Measurements from ENCODE around the gene GRIK4.

Gene GRIK4

GRCh38 chr11:120601536-120601935, 90.0 kb downstream of the GRIK4 start:
- no peaks in the 10 kb centered on the region for H3K4me1 ChIP-seq (ENCODE audit: low read depth, poor library complexity, severe bottlenecking)
- H3K79me2 ChIP-seq (ENCODE audit: insufficient read depth, low read depth), result no peaks in the 10 kb centered on the region
- H3K27me3 ChIP-seq (ENCODE audit: insufficient read depth, low read depth), result no peaks in the 10 kb centered on the region
- H3K4me2 ChIP-seq, result no peak overlapping the region
- H3K4me3 ChIP-seq (IDR thresholded peaks at IDR 0.05; ENCODE audit: insufficient read depth, low read depth, low read length), result no peak overlapping the region
- H3K9ac ChIP-seq, result no peak overlapping the region
- H3K36me3 ChIP-seq (ENCODE audit: insufficient read depth), result no peaks in the 10 kb centered on the region
- H3K27ac ChIP-seq, result no peak overlapping the region
- H4K20me1 ChIP-seq (ENCODE audit: insufficient read depth), result no peaks in the 10 kb centered on the region
- no peak overlapping the region for H2AFZ ChIP-seq (ENCODE audit: low read depth)
- TF ChIP-seq CTCF (conservative IDR thresholded peaks at IDR 0.05; ENCODE audit: low read depth, low read length), result no peak

GRCh38 chr11:120603071-120603470, 91.5 kb downstream of the GRIK4 start:
- Histone ChIP-seq H2AFZ (ENCODE audit: low read depth) (no peak overlapping the region), H3K27me3 (ENCODE audit: insufficient read depth, low read depth) (no peaks in the 10 kb centered on the region), H3K36me3 (ENCODE audit: insufficient read depth) (no peaks in the 10 kb centered on the region), H3K4me1 (ENCODE audit: low read depth, poor library complexity, severe bottlenecking) (no peaks in the 10 kb centered on the region), H3K4me3 (IDR thresholded peaks at IDR 0.05; ENCODE audit: insufficient read depth, low read depth, low read length) (no peak overlapping the region), H3K27ac (no peak overlapping the region), H3K9ac (no peak overlapping the region), H3K4me2 (no peak overlapping the region), H4K20me1 (ENCODE audit: insufficient read depth) (no peaks in the 10 kb centered on the region), H3K79me2 (ENCODE audit: insufficient read depth, low read depth) (no peaks in the 10 kb centered on the region)
- TF ChIP-seq CTCF (conservative IDR thresholded peaks at IDR 0.05; ENCODE audit: low read depth, low read length), result no peak

- H3K4me2 ChIP-seq, result no peak overlapping the region
- H3K79me2 ChIP-seq (ENCODE audit: insufficient read depth, low read depth), result no peaks in the 10 kb centered on the region
- H3K4me3 ChIP-seq (IDR thresholded peaks at IDR 0.05; ENCODE audit: insufficient read depth, low read depth, low read length), result no peak overlapping the region
- no peaks in the 10 kb centered on the region for H3K36me3 ChIP-seq (ENCODE audit: insufficient read depth)
- no peak overlapping the region for H3K27ac ChIP-seq
- H3K9ac ChIP-seq, result no peak overlapping the region
- no peaks in the 10 kb centered on the region for H3K4me1 ChIP-seq (ENCODE audit: low read depth, poor library complexity, severe bottlenecking)
- H2AFZ ChIP-seq (ENCODE audit: low read depth), result no peak overlapping the region
- H4K20me1 ChIP-seq (ENCODE audit: insufficient read depth), result no peaks in the 10 kb centered on the region
- no peaks in the 10 kb centered on the region for H3K27me3 ChIP-seq (ENCODE audit: insufficient read depth, low read depth)
- TF ChIP-seq CTCF (conservative IDR thresholded peaks at IDR 0.05; ENCODE audit: low read depth, low read length), result no peak
Measured at GRCh38 chr11:120605469-120605868, 93.9 kb downstream of the GRIK4 start.

GRCh38 chr11:120606211-120607010, 94.9 kb downstream of the GRIK4 start:
- no peaks in the 10 kb centered on the region for H3K27me3 ChIP-seq (ENCODE audit: insufficient read depth, low read depth)
- no peak overlapping the region for H3K4me2 ChIP-seq
- H4K20me1 ChIP-seq (ENCODE audit: insufficient read depth), result no peaks in the 10 kb centered on the region
- no peaks in the 10 kb centered on the region for H3K36me3 ChIP-seq (ENCODE audit: insufficient read depth)
- H3K27ac ChIP-seq, result no peak overlapping the region
- TF ChIP-seq CTCF (conservative IDR thresholded peaks at IDR 0.05; ENCODE audit: low read depth, low read length), result no peak
- H3K9ac ChIP-seq, result no peak overlapping the region
- H3K79me2 ChIP-seq (ENCODE audit: insufficient read depth, low read depth), result no peaks in the 10 kb centered on the region
- no peaks in the 10 kb centered on the region for H3K4me1 ChIP-seq (ENCODE audit: low read depth, poor library complexity, severe bottlenecking)
- no peak overlapping the region for H2AFZ ChIP-seq (ENCODE audit: low read depth)
- no peak overlapping the region for H3K4me3 ChIP-seq (IDR thresholded peaks at IDR 0.05; ENCODE audit: insufficient read depth, low read depth, low read length)
